Pulmonary artery endothelial cell (primary cell): ENCODE results near the gene FOXO3B. TPM values are rescaled to one million over a fixed set of nuclear protein-coding genes. Genes with fewer than 3 reads are reported as not detected.
A peak's percentile ranks its signal among the peaks of the same experiment; 100 is the strongest.
"Not testable (repeated sequence)": the region's sequence is repeated elsewhere in the genome, so short reads cannot be mapped to it uniquely, and the experiment has no call there.

Experiments
- DNase-seq: peaks from one replicate; pipeline ENCODE4 v3.0.0-alpha.2; 2011; ENCODE audit warnings: low read depth, low spot score
- total RNA-seq: library from RNA; depleted of rRNA; stranded (reverse); fragments of >200 nt; gene quantifications from 2 replicates; pipeline ENCODE4 v1.2.3, GENCODE V29; 2014

FOXO3B gene
- 3.5 and 3.9 TPM in 2 replicates for total RNA-seq

- DNase-seq: peak; percentile 82
Observed at GRCh38 chr17:18681767-18682571, at the start of gene FOXO3B. Gene FOXO3B, minus strand, starts transcription at chr17:18682314. Its CDS starts 663 bp downstream, at chr17:18681651.

GRCh38 chr17:18723509-18723908 is 41.4 kb upstream of the FOXO3B start:
- DNase-seq: not testable (repeated sequence)

GRCh38 chr17:18722612-18723011 is 40.5 kb upstream of the FOXO3B start:
- DNase-seq: not testable (repeated sequence)

GRCh38 chr17:18721775-18722547 is 39.8 kb upstream of the FOXO3B start:
- DNase-seq: not testable (repeated sequence)

- DNase-seq: not testable (repeated sequence)
Observed at GRCh38 chr17:18719428-18720110, 37.5 kb upstream of the FOXO3B start.

- not testable (repeated sequence) for DNase-seq
Observed at GRCh38 chr17:18718643-18719427, 36.7 kb upstream of the FOXO3B start.

- not testable (repeated sequence) for DNase-seq
Observed at GRCh38 chr17:18712354-18712999, 30.4 kb upstream of the FOXO3B start.

- DNase-seq: not testable (repeated sequence)
Observed at GRCh38 chr17:18708215-18708614, 26.1 kb upstream of the FOXO3B start.

- DNase-seq: not testable (repeated sequence)
Observed at GRCh38 chr17:18705955-18706354, 23.8 kb upstream of the FOXO3B start.

- DNase-seq: not testable (repeated sequence)
Observed at GRCh38 chr17:18698473-18699103, 16.5 kb upstream of the FOXO3B start.

GRCh38 chr17:18695143-18695542 is 13.0 kb upstream of the FOXO3B start:
- DNase-seq: not testable (repeated sequence)

- not testable (repeated sequence) for DNase-seq
Observed at GRCh38 chr17:18682668-18683067, 554 bp upstream of the FOXO3B start.

- DNase-seq: not testable (repeated sequence)
Observed at GRCh38 chr17:18677381-18677780, 4.7 kb downstream of the FOXO3B start.

- not testable (repeated sequence) for DNase-seq
Observed at GRCh38 chr17:18676928-18677327, 5.2 kb downstream of the FOXO3B start.

GRCh38 chr17:18672395-18673227 is 9.5 kb downstream of the FOXO3B start:
- not testable (repeated sequence) for DNase-seq

GRCh38 chr17:18668625-18669024 is 13.5 kb downstream of the FOXO3B start:
- not testable (repeated sequence) for DNase-seq

- not testable (repeated sequence) for DNase-seq
Observed at GRCh38 chr17:18667535-18667934, 14.6 kb downstream of the FOXO3B start.

GRCh38 chr17:18666326-18666725 is 15.8 kb downstream of the FOXO3B start:
- not testable (repeated sequence) for DNase-seq
